Uterus (tissue), 4 donors: ENCODE data around the gene IL21R. TPM values are rescaled to one million over a fixed set of nuclear protein-coding genes. Genes with fewer than 3 reads are reported as not detected.

Experiments used
- DNase-seq, 2 donors: peaks; one replicate each; pipeline ENCODE4 v3.0.0-alpha.2; 2019 to 2020
- H3K27ac ChIP-seq, 2 donors: fragments of 200-600 bp; sonication (generic); 1 replicate in 1 of 2; 2 replicates in 1 of 2; pipeline ENCODE4 v1.5.1; 2016 to 2018
- H3K27me3 ChIP-seq, 2 donors: fragments of 200-600 bp; sonication (generic); one replicate each; pipeline ENCODE4 v1.5.1; 2018 to 2019; ENCODE audit warnings: control low read depth in 1 of 2
- H3K36me3 ChIP-seq, 2 donors: fragments of 200-600 bp; sonication (generic); one replicate each; pipeline ENCODE4 v1.5.1; 2019; ENCODE audit warnings: control low read depth in 1 of 2
- H3K4me1 ChIP-seq, 2 donors: fragments of 200-600 bp; sonication (generic); one replicate each; pipeline ENCODE4 v1.5.1; 2018 to 2019; ENCODE audit warnings: control low read depth in 1 of 2
- H3K4me3 ChIP-seq, 2 donors: fragments of 200-600 bp; sonication (generic); 1 replicate in 1 of 2; 2 replicates in 1 of 2; pipeline ENCODE4 v1.5.1; 2018 to 2019; ENCODE audit warnings: mild to moderate bottlenecking in 1 of 2
- H3K9me3 ChIP-seq, 2 donors: fragments of 200-600 bp; sonication (generic); one replicate each; pipeline ENCODE4 v1.5.1; 2019; ENCODE audit warnings: control low read depth in 1 of 2
- CTCF ChIP-seq, 4 experiments: fragments of 200-600 bp in 2 of 4; fragments of 450-650 bp in 2 of 4; sonication (generic) in 2 of 4; IDR thresholded peaks; one replicate each; pipeline ENCODE4 v1.5.1; 2016 to 2019; ENCODE audit warnings: antibody characterized with exemption in 4 of 4, mild to moderate bottlenecking in 2 of 4, moderate library complexity in 1 of 4
- POLR2A ChIP-seq, 2 donors: fragments of 450-650 bp; IDR thresholded peaks; one replicate each; pipeline ENCODE4 v1.6.1; 2016; ENCODE audit warnings: antibody characterized with exemption in 2 of 2, mild to moderate bottlenecking in 1 of 2, moderate library complexity in 1 of 2
- intact Hi-C: fragments of 100-400 bp; cut with DNase I; formaldehyde crosslinking; loops from one replicate; pipeline ENCODE4 v1.15.1; 2023; ENCODE audit warnings: low total_unique reads
- total RNA-seq, 4 donors: library from RNA; depleted of rRNA in 3 of 4; stranded (reverse); fragments of >200 nt in 3 of 4; gene quantifications; one replicate each; pipeline versions ENCODE4 v1.1.0 to v1.2.4, GENCODE V29; 2014 to 2023
- donor health status: DM: yes; HTN: yes; CAD: no.

The IL21R gene
- total RNA-seq, 4 donors from 2014 or later: 0.21 to 0.46 TPM; not detected in 2

GRCh38 chr16:27359615-27360014 lies 42.4 kb upstream of the IL21R start:
- TF ChIP-seq POLR2A (IDR thresholded peaks at IDR 0.05): no peak
- TF ChIP-seq CTCF (IDR thresholded peaks at IDR 0.05): no peak
- intact Hi-C loops: loop anchor here (10.0 kb wide), 1 partner anchor 125 kb away; no protein-coding TSS in a partner anchor
- Histone ChIP-seq H3K27ac (no peak overlapping the region), H3K4me1 (no peaks in the 10 kb centered on the region), H3K36me3 (no peaks in the 10 kb centered on the region), H3K4me3 (no peak overlapping the region), H3K27me3 (no peaks in the 10 kb centered on the region), H3K9me3 (no peaks in the 10 kb centered on the region)
- no peak for DNase-seq

DNA sequence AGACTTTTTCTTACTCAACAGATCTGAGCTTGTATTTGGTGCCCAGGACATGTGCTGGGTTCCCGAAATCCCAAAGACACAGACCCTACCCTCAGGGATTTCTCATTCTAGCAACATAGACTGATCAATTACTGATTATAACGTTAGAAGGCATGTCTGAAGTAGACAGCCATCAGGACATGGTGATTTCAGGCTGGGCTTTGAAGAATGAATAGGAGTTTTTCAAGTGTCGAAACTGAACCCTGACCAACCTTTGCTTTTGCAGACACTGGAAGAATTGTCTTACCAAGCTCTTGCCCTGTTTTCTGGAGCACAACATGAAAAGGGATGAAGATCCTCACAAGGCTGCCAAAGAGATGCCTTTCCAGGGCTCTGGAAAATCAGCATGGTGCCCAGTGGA lies 40.0 kb upstream of the IL21R start:
- no peak overlapping the region for H3K27ac ChIP-seq
- no peaks in the 10 kb centered on the region for H3K36me3 ChIP-seq
- intact Hi-C loops: loop anchor here (10.0 kb wide), 1 partner anchor 127 kb away; no protein-coding TSS in a partner anchor
- no peaks in the 10 kb centered on the region for H3K4me1 ChIP-seq
- H3K9me3 ChIP-seq: no peaks in the 10 kb centered on the region
- H3K4me3 ChIP-seq: no peak overlapping the region
- TF ChIP-seq POLR2A (IDR thresholded peaks at IDR 0.05) (no peak), CTCF (IDR thresholded peaks at IDR 0.05) (no peak)
- H3K27me3 ChIP-seq: no peaks in the 10 kb centered on the region
- no peak for DNase-seq

GRCh38 chr16:27362570-27363245 lies 39.3 kb upstream of the IL21R start:
- no peak overlapping the region for H3K27ac ChIP-seq
- H3K4me3 ChIP-seq: no peak overlapping the region
- no peaks in the 10 kb centered on the region for H3K27me3 ChIP-seq
- no peaks in the 10 kb centered on the region for H3K36me3 ChIP-seq
- no peak for TF ChIP-seq POLR2A (IDR thresholded peaks at IDR 0.05)
- no peak for TF ChIP-seq CTCF (IDR thresholded peaks at IDR 0.05)
- no peak for DNase-seq
- intact Hi-C loops: loop anchor here (10.0 kb wide), 1 partner anchor 128 kb away; no protein-coding TSS in a partner anchor
- H3K4me1 ChIP-seq: no peaks in the 10 kb centered on the region
- no peaks in the 10 kb centered on the region for H3K9me3 ChIP-seq

GRCh38 chr16:27363246-27363632 lies 38.7 kb upstream of the IL21R start:
- Histone ChIP-seq H3K4me3 (no peak overlapping the region), H3K9me3 (no peaks in the 10 kb centered on the region), H3K4me1 (no peaks in the 10 kb centered on the region), H3K36me3 (no peaks in the 10 kb centered on the region), H3K27me3 (no peaks in the 10 kb centered on the region), H3K27ac (no peak overlapping the region)
- no peak for DNase-seq
- intact Hi-C loops: loop anchor here (10.0 kb wide), 1 partner anchor 128 kb away; no protein-coding TSS in a partner anchor
- TF ChIP-seq CTCF (IDR thresholded peaks at IDR 0.05) (no peak), POLR2A (IDR thresholded peaks at IDR 0.05) (no peak)

GRCh38 chr16:27363797-27364196 lies 38.2 kb upstream of the IL21R start:
- H3K27ac ChIP-seq: no peak overlapping the region
- TF ChIP-seq CTCF (IDR thresholded peaks at IDR 0.05) (no peak), POLR2A (IDR thresholded peaks at IDR 0.05) (no peak)

More at GRCh38 chr16:27363797-27364196, 38.2 kb upstream of the IL21R start:
- H3K9me3 ChIP-seq: no peaks in the 10 kb centered on the region
- H3K4me1 ChIP-seq: no peaks in the 10 kb centered on the region
- H3K27me3 ChIP-seq: no peaks in the 10 kb centered on the region
- H3K4me3 ChIP-seq: no peak overlapping the region
- peak; percentile 39 to 52 for DNase-seq
- H3K36me3 ChIP-seq: no peaks in the 10 kb centered on the region
- intact Hi-C loops: loop anchor here (10.0 kb wide), 1 partner anchor 129 kb away; no protein-coding TSS in a partner anchor
